Trophoblast cell (in vitro differentiated cells and primary cell): Measurements from ENCODE around the gene SIAH3. TPM values are rescaled to one million over a fixed set of nuclear protein-coding genes. Genes with fewer than 3 reads are reported as not detected.

ENCODE experiments used
- DNase-seq, 2 donors: peaks; one replicate each; pipeline ENCODE4 v3.0.0-alpha.2; 2016
- H2AFZ ChIP-seq: 2 replicates; pipeline ENCODE4 v1.6.1; 2013; ENCODE audit warnings: low read length, moderate library complexity, mild to moderate bottlenecking; ENCODE audit not compliant: insufficient read depth, poor library complexity
- H2AK5ac ChIP-seq: 2 replicates; pipeline ENCODE4 v1.6.1; 2013; ENCODE audit warnings: mild to moderate bottlenecking, low read length
- H2BK120ac ChIP-seq: 2 replicates; pipeline ENCODE4 v1.6.1; 2013; ENCODE audit warnings: low read length, mild to moderate bottlenecking, moderate library complexity; ENCODE audit not compliant: insufficient read depth, poor library complexity
- H2BK12ac ChIP-seq: 2 replicates; pipeline ENCODE4 v1.6.1; 2013; ENCODE audit warnings: mild to moderate bottlenecking, low read length, moderate library complexity
- H2BK5ac ChIP-seq: 2 replicates; pipeline ENCODE4 v1.6.1; 2013; ENCODE audit warnings: low read length, low read depth, moderate library complexity, mild to moderate bottlenecking; ENCODE audit not compliant: poor library complexity
- H3K14ac ChIP-seq: 2 replicates; pipeline ENCODE4 v1.6.1; 2013; ENCODE audit warnings: mild to moderate bottlenecking, low read length
- H3K18ac ChIP-seq: 2 replicates; pipeline ENCODE4 v1.6.1; 2013; ENCODE audit warnings: mild to moderate bottlenecking, low read length
- H3K23ac ChIP-seq: 2 replicates; pipeline ENCODE4 v1.6.1; 2013; ENCODE audit warnings: low read length
- H3K27ac ChIP-seq: 2 replicates; pipeline ENCODE4 v1.5.1; 2013; ENCODE audit warnings: low read depth, mild to moderate bottlenecking, inconsistent platforms, low read length, moderate library complexity
- H3K27me3 ChIP-seq: 2 replicates; pipeline ENCODE4 v1.6.1; 2013; ENCODE audit warnings: inconsistent platforms, mild to moderate bottlenecking, low read length, moderate library complexity; ENCODE audit not compliant: insufficient read depth
- H3K36me3 ChIP-seq, 2 experiments: 1 replicate in 1 of 2; 2 replicates in 1 of 2; pipeline ENCODE4 v1.6.1; 2013; ENCODE audit warnings: low read length in 2 of 2, mild to moderate bottlenecking in 2 of 2, moderate library complexity in 1 of 2; ENCODE audit not compliant: insufficient read depth in 2 of 2, control insufficient read depth in 1 of 2
- H3K4ac ChIP-seq: 2 replicates; pipeline ENCODE4 v1.6.1; 2013; ENCODE audit warnings: low read depth, mild to moderate bottlenecking, low read length, moderate library complexity
- H3K4me1 ChIP-seq, 2 experiments: 1 replicate in 1 of 2; 2 replicates in 1 of 2; pipeline ENCODE4 v1.6.1; 2013; ENCODE audit warnings: low read length in 2 of 2, mild to moderate bottlenecking in 2 of 2, moderate library complexity in 1 of 2; ENCODE audit not compliant: insufficient read depth in 2 of 2, control insufficient read depth in 1 of 2
- H3K4me2 ChIP-seq: 2 replicates; pipeline ENCODE4 v1.6.1; 2013; ENCODE audit warnings: inconsistent platforms, mild to moderate bottlenecking, low read length, moderate library complexity
- H3K4me3 ChIP-seq: 2 replicates; pipeline ENCODE4 v1.5.1; 2013; ENCODE audit warnings: mild to moderate bottlenecking, low read depth, low read length, inconsistent platforms
- H3K79me1 ChIP-seq: one replicate; pipeline ENCODE4 v1.6.1; 2013; ENCODE audit warnings: low read length
- H3K79me2 ChIP-seq: 2 replicates; pipeline ENCODE4 v1.6.1; 2013; ENCODE audit warnings: low read length, mild to moderate bottlenecking; ENCODE audit not compliant: control insufficient read depth, insufficient read depth, poor library complexity
- H3K9ac ChIP-seq: 2 replicates; pipeline ENCODE4 v1.6.1; 2013; ENCODE audit warnings: mild to moderate bottlenecking, low read length
- H3K9me3 ChIP-seq: 2 replicates; pipeline ENCODE4 v1.6.1; 2013; ENCODE audit warnings: low read depth, mild to moderate bottlenecking, control low read depth, inconsistent platforms, low read length; ENCODE audit not compliant: insufficient read depth
- H4K12ac ChIP-seq: 2 replicates; pipeline ENCODE4 v1.6.1; 2013; ENCODE audit warnings: low read depth, mild to moderate bottlenecking, low read length, moderate library complexity
- H4K8ac ChIP-seq: 2 replicates; pipeline ENCODE4 v1.6.1; 2013; ENCODE audit warnings: low read depth, mild to moderate bottlenecking, low read length, moderate library complexity
- H4K91ac ChIP-seq: one replicate; pipeline ENCODE4 v1.6.1; 2013; ENCODE audit warnings: low read depth, mild to moderate bottlenecking, low read length, moderate library complexity
- WGBS: extraction: QIAGEN DNeasy Blood & Tissue Kit; methylation state at CpG from one replicate; pipeline ENCODE4 v1.1.7; 2013; ENCODE audit warnings: missing lambda C conversion rate; ENCODE audit not compliant: insufficient read length, insufficient coverage; ENCODE audit errors: extremely low coverage; 5-methylcytosine and 5-hydroxymethylcytosine counted together
- polyA plus RNA-seq: library from polyadenylated mRNA; stranded (reverse); fragments of 200-250 nt; gene quantifications from 2 replicates; pipeline ENCODE4 v1.2.3, GENCODE V29; 2013

Gene SIAH3, protein sequence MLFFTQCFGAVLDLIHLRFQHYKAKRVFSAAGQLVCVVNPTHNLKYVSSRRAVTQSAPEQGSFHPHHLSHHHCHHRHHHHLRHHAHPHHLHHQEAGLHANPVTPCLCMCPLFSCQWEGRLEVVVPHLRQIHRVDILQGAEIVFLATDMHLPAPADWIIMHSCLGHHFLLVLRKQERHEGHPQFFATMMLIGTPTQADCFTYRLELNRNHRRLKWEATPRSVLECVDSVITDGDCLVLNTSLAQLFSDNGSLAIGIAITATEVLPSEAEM
- polyA plus RNA-seq = not detected in 2 replicates

- peak in 1 of 2 donors; percentile 2 for DNase-seq
- Histone ChIP-seq H2BK120ac (no peak within 1 kb of the TSS), H3K27me3 (peaks cover 15% of the 10 kb centered on the region), H3K79me2 (no peaks in the 10 kb centered on the region), H3K4ac (no peak within 1 kb of the TSS), H3K4me1 (peaks cover 13 to 20% of the 10 kb centered on the region in 2 experiments), H4K8ac (no peak within 1 kb of the TSS), H3K4me3 (no peak within 1 kb of the TSS), H3K36me3 (no peaks in the 10 kb centered on the region), H3K23ac (no peak within 1 kb of the TSS), H3K4me2 (peak within 1 kb of the TSS; percentile 60), H3K14ac (no peak within 1 kb of the TSS), H3K79me1 (no peaks in the 10 kb centered on the region), H3K9ac (no peak within 1 kb of the TSS), H4K12ac (no peak within 1 kb of the TSS), H2BK12ac (no peak within 1 kb of the TSS), H3K18ac (no peak within 1 kb of the TSS), H3K27ac (no peak within 1 kb of the TSS), H2AK5ac (no peak within 1 kb of the TSS), H2BK5ac (no peak within 1 kb of the TSS), H3K9me3 (no peaks in the 10 kb centered on the region), H2AFZ (peak within 1 kb of the TSS; percentile 53), H4K91ac (no peak within 1 kb of the TSS)
- no CpG with 5 or more reads among the region's 35 CpGs for WGBS
These were observed at the start of gene SIAH3 for GRCh38 chr13:45851171-45851921. Gene SIAH3 (minus strand): TSS chr13:45851753. CDS start chr13:45851629, 124 bp downstream.

- H3K79me2 ChIP-seq = no peaks in the 10 kb centered on the region
- no peak overlapping the region for H3K23ac ChIP-seq
- no peak overlapping the region for H3K4me2 ChIP-seq
- no peak for DNase-seq
- H3K36me3 ChIP-seq = no peaks in the 10 kb centered on the region
- H3K4me1 ChIP-seq = no peaks in the 10 kb centered on the region
- H2AFZ ChIP-seq = no peak overlapping the region
- no peaks in the 10 kb centered on the region for H3K9me3 ChIP-seq
- no peak overlapping the region for H3K27ac ChIP-seq
- no peak overlapping the region for H4K12ac ChIP-seq
- H3K79me1 ChIP-seq = no peaks in the 10 kb centered on the region
- no peak overlapping the region for H3K4me3 ChIP-seq
- H4K91ac ChIP-seq = no peak overlapping the region
- no peak overlapping the region for H2AK5ac ChIP-seq
- H2BK5ac ChIP-seq = no peak overlapping the region
- no peak overlapping the region for H3K14ac ChIP-seq
- no peaks in the 10 kb centered on the region for H3K27me3 ChIP-seq
- H2BK120ac ChIP-seq = no peak overlapping the region
- no peak overlapping the region for H3K4ac ChIP-seq
- no peak overlapping the region for H3K9ac ChIP-seq
- H3K18ac ChIP-seq = no peak overlapping the region
- no CpG with 5 or more reads among the region's 3 CpGs for WGBS
- H2BK12ac ChIP-seq = no peak overlapping the region
- H4K8ac ChIP-seq = no peak overlapping the region
These were observed 47.9 kb upstream of the SIAH3 start for GRCh38 chr13:45899406-45899805.

DNA sequence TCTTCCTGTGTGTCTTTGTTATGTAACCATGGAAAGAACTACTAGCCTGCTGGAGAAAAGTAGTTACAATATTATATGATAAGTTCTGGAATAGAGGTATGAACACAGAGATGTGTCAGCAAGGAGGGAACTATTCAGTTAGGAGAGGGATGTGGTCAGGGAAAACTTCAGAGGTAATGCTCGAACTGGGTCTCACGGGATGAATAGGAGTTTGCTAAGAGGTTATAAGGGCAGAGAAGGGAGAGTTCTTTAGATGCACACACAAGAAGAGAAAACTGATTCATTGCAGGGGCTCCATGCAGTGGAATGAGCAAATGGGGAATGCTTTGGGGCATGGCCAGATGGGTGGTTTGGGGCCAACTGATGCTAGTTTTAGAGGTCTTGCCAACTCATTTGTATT, 46.0 kb upstream of the SIAH3 start:
- no peak overlapping the region for H3K4ac ChIP-seq
- DNase-seq = no peak
- no CpG with 5 or more reads among the region's 2 CpGs for WGBS
- no peak overlapping the region for H4K12ac ChIP-seq
- no peak overlapping the region for H2AK5ac ChIP-seq
- H3K9me3 ChIP-seq = no peaks in the 10 kb centered on the region
- no peaks in the 10 kb centered on the region for H3K79me1 ChIP-seq
- no peak overlapping the region for H3K4me3 ChIP-seq
- H3K27ac ChIP-seq = no peak overlapping the region
- H3K79me2 ChIP-seq = no peaks in the 10 kb centered on the region
- H4K8ac ChIP-seq = no peak overlapping the region
- no peaks in the 10 kb centered on the region for H3K4me1 ChIP-seq
- H2BK12ac ChIP-seq = no peak overlapping the region
- H3K36me3 ChIP-seq = no peaks in the 10 kb centered on the region
- no peak overlapping the region for H2AFZ ChIP-seq
- H3K14ac ChIP-seq = no peak overlapping the region
- no peaks in the 10 kb centered on the region for H3K27me3 ChIP-seq
- no peak overlapping the region for H3K23ac ChIP-seq
- H2BK5ac ChIP-seq = no peak overlapping the region
- no peak overlapping the region for H2BK120ac ChIP-seq
- no peak overlapping the region for H3K9ac ChIP-seq
- H3K18ac ChIP-seq = no peak overlapping the region
- no peak overlapping the region for H3K4me2 ChIP-seq
- no peak overlapping the region for H4K91ac ChIP-seq

GRCh38 chr13:45896285-45896684, 44.7 kb upstream of the SIAH3 start:
- no peak for DNase-seq
- Histone ChIP-seq H3K27me3 (no peaks in the 10 kb centered on the region), H3K9ac (no peak overlapping the region), H3K4me3 (no peak overlapping the region), H3K23ac (no peak overlapping the region), H2BK120ac (no peak overlapping the region), H2BK5ac (no peak overlapping the region), H3K4me1 (no peaks in the 10 kb centered on the region), H2AK5ac (no peak overlapping the region), H2AFZ (no peak overlapping the region), H4K8ac (no peak overlapping the region), H3K36me3 (no peaks in the 10 kb centered on the region), H3K4me2 (no peak overlapping the region), H3K14ac (no peak overlapping the region), H2BK12ac (no peak overlapping the region), H4K12ac (no peak overlapping the region), H3K18ac (no peak overlapping the region), H3K9me3 (no peaks in the 10 kb centered on the region), H3K79me2 (no peaks in the 10 kb centered on the region), H3K4ac (no peak overlapping the region), H3K79me1 (no peaks in the 10 kb centered on the region), H3K27ac (no peak overlapping the region), H4K91ac (no peak overlapping the region)
- no CpG with 5 or more reads among the region's 5 CpGs for whole genome bisulfite sequencing
